IMR-90 (cell line): Measurements from ENCODE around the gene KATNA1. TPM values are rescaled to one million over a fixed set of nuclear protein-coding genes. Genes with fewer than 3 reads are reported as not detected.

ENCODE experiments used
- ATAC-seq: fragments of 200-7000 bp; cut with Tn5 transposase; 2 replicates; pipeline ENCODE4 v1.9.1; 2020; ENCODE audit warnings: low read depth, mild to moderate bottlenecking, moderate library complexity
- BruUV-seq: library from RNA; stranded (reverse); fragments of 400-500 nt; replicated peaks from 2 replicates; lab custom pipeline; 2021; lab: Mats Ljungman, UMichigan
- CTCF ChIA-PET: fragments of 300-600 bp; formaldehyde crosslinking; extraction: SDS; loops from one replicate; lab custom pipeline; 2021; ENCODE audit warnings: antibody characterized with exemption; lab: Yijun Ruan, JAX
- POLR2A ChIA-PET: fragments of 300-600 bp; sonication (Branson Sonifier 250); formaldehyde crosslinking; loops from one replicate; lab custom pipeline; 2022; ENCODE audit warnings: antibody characterized with exemption; ENCODE audit not compliant: unreplicated experiment; lab: Charles Lee
- DNase-seq: peaks from one replicate; pipeline ENCODE4 v3.0.0; 2013
- H2AFZ ChIP-seq: replicated peaks from 2 replicates; pipeline ENCODE3; 2013; ENCODE audit warnings: low read length, mild to moderate bottlenecking; ENCODE audit not compliant: poor library complexity
- H2AK5ac ChIP-seq: 2 replicates; pipeline ENCODE4 v1.6.1; 2013; ENCODE audit warnings: low read depth, low read length, inconsistent platforms
- H2AK9ac ChIP-seq: replicated peaks from 2 replicates; pipeline ENCODE3; 2013; ENCODE audit warnings: mild to moderate bottlenecking, low read depth, low read length, moderate library complexity; ENCODE audit not compliant: poor library complexity
- H2BK120ac ChIP-seq: 2 replicates; pipeline ENCODE4 v1.6.1; 2013; ENCODE audit warnings: low read depth, low read length, inconsistent platforms
- H2BK15ac ChIP-seq: 3 replicates; pipeline ENCODE4 v1.6.1; 2013; ENCODE audit warnings: low read depth, low read length, inconsistent platforms
- H2BK20ac ChIP-seq: 2 replicates; pipeline ENCODE4 v1.6.1; 2013; ENCODE audit warnings: low read depth, mild to moderate bottlenecking, inconsistent platforms, low read length, moderate library complexity
- H2BK5ac ChIP-seq: 2 replicates; pipeline ENCODE4 v1.6.1; 2013; ENCODE audit warnings: mild to moderate bottlenecking, low read depth, low read length, inconsistent platforms; ENCODE audit not compliant: poor library complexity, severe bottlenecking
- H3K14ac ChIP-seq: replicated peaks from 2 replicates; pipeline ENCODE4 v1.6.1; 2013; ENCODE audit warnings: low read depth, low read length, inconsistent platforms
- H3K18ac ChIP-seq: 2 replicates; pipeline ENCODE4 v1.6.1; 2013; ENCODE audit warnings: low read depth, low read length, control low read depth
- H3K23ac ChIP-seq: 2 replicates; pipeline ENCODE4 v1.6.1; 2013; ENCODE audit warnings: low read depth, low read length, inconsistent platforms
- H3K27ac ChIP-seq: 2 replicates; pipeline ENCODE4 v1.5.1; 2013; ENCODE audit warnings: mild to moderate bottlenecking, control low read depth, low read length; ENCODE audit not compliant: insufficient read depth
- H3K27me3 ChIP-seq: 2 replicates; pipeline ENCODE4 v1.6.1; 2013; ENCODE audit warnings: low read length; ENCODE audit not compliant: control insufficient read depth, insufficient read depth
- H3K36me3 ChIP-seq: 2 replicates; pipeline ENCODE4 v1.6.1; 2013; ENCODE audit warnings: low read length, mixed read lengths; ENCODE audit not compliant: control insufficient read depth, insufficient read depth
- H3K4ac ChIP-seq: 2 replicates; pipeline ENCODE4 v1.6.1; 2013; ENCODE audit warnings: low read depth, low read length, inconsistent platforms
- H3K4me1 ChIP-seq: 2 replicates; pipeline ENCODE4 v1.6.1; 2013; ENCODE audit warnings: low read length, mixed read lengths; ENCODE audit not compliant: control insufficient read depth, insufficient read depth
- H3K4me2 ChIP-seq: 2 replicates; pipeline ENCODE4 v1.6.1; 2013; ENCODE audit warnings: low read depth, mild to moderate bottlenecking, control low read depth, low read length, moderate library complexity
- H3K4me3 ChIP-seq: 2 replicates; pipeline ENCODE4 v1.5.1; 2013; ENCODE audit warnings: low read depth, mild to moderate bottlenecking, control low read depth, low read length, moderate library complexity; ENCODE audit not compliant: insufficient read depth
- H3K56ac ChIP-seq: 2 replicates; pipeline ENCODE4 v1.6.1; 2013; ENCODE audit warnings: low read length, inconsistent platforms; ENCODE audit not compliant: insufficient read depth; ENCODE audit errors: extremely low read depth
- H3K79me1 ChIP-seq, 2 experiments: 2 replicates each; pipeline ENCODE4 v1.6.1; 2013; ENCODE audit warnings: low read length in 2 of 2, inconsistent platforms in 1 of 2, low read depth in 1 of 2
- H3K9ac ChIP-seq: 2 replicates; pipeline ENCODE4 v1.6.1; 2013; ENCODE audit warnings: low read depth, low read length, control low read depth
- H3K9me1 ChIP-seq: 2 replicates; pipeline ENCODE4 v1.6.1; 2013; ENCODE audit warnings: low read length, inconsistent platforms; ENCODE audit not compliant: insufficient read depth
- H3K9me3 ChIP-seq: 2 replicates; pipeline ENCODE4 v1.6.1; 2013; ENCODE audit warnings: low read length; ENCODE audit not compliant: control insufficient read depth, insufficient read depth
- H4K20me1 ChIP-seq: 2 replicates; pipeline ENCODE4 v1.6.1; 2013; ENCODE audit warnings: low read length, inconsistent platforms; ENCODE audit not compliant: insufficient read depth
- H4K5ac ChIP-seq: 2 replicates; pipeline ENCODE4 v1.6.1; 2013; ENCODE audit warnings: mild to moderate bottlenecking, low read depth, low read length, control low read depth
- H4K8ac ChIP-seq, 2 experiments: 2 replicates each; pipeline ENCODE4 v1.6.1; 2013; ENCODE audit warnings: low read depth in 2 of 2, low read length in 2 of 2, control low read depth in 1 of 2, inconsistent platforms in 1 of 2
- H4K91ac ChIP-seq: 2 replicates; pipeline ENCODE4 v1.6.1; 2013; ENCODE audit warnings: low read depth, low read length, inconsistent platforms; ENCODE audit not compliant: insufficient read depth
- BHLHE40 ChIP-seq: fragments of 150-350 bp; IDR thresholded peaks from 2 replicates; pipeline ENCODE4 v1.6.1; 2016; ENCODE audit warnings: mild to moderate bottlenecking, low read depth, low read length
- CEBPB ChIP-seq: IDR thresholded peaks from 2 replicates; pipeline ENCODE4 v1.6.1; 2012; ENCODE audit warnings: low read depth, low read length, improper control_type of control experiment
- FOS ChIP-seq: fragments of 150-350 bp; IDR thresholded peaks from 2 replicates; pipeline ENCODE4 v1.6.1; 2016; ENCODE audit warnings: low read depth, low read length
- RAD21 ChIP-seq: IDR thresholded peaks from 2 replicates; pipeline ENCODE4 v1.6.1; 2012; ENCODE audit warnings: low read length, improper control_type of control experiment
- USF2 ChIP-seq: fragments of 150-350 bp; IDR thresholded peaks from 2 replicates; pipeline ENCODE4 v1.6.1; 2017; ENCODE audit warnings: mild to moderate bottlenecking, antibody characterized with exemption, low read length, low read depth
- WGBS, 2 experiments: methylation state at CpG; one replicate each; pipeline versions ENCODE4 v1.1.5 to v1.1.7; 2013; ENCODE audit warnings: missing lambda C conversion rate in 2 of 2; ENCODE audit not compliant: insufficient read length in 1 of 2; ENCODE audit errors: extremely low coverage in 2 of 2; 5-methylcytosine and 5-hydroxymethylcytosine counted together
- dilution Hi-C: fragments of 300-500 bp; cut with HindIII; formaldehyde crosslinking; loops from one replicate; pipeline ENCODE4 v1.14.3; 2018; ENCODE audit warnings: low sequenced_read_pairs; ENCODE audit not compliant: unreplicated experiment
- in situ Hi-C: fragments of 300-500 bp; cut with MboI; formaldehyde crosslinking; loops from 3 replicates; pipeline ENCODE4 v1.14.3; 2019; ENCODE audit warnings: low sequenced_read_pairs, inconsistent platforms, mixed read lengths
- intact Hi-C: fragments of 100-400 bp; cut with micrococcal nuclease; formaldehyde crosslinking; loops from 2 replicates; pipeline ENCODE4 v1.10.0; 2022
- polyA plus RNA-seq, 3 experiments: library from polyadenylated mRNA; depleted of rRNA; stranded (reverse); fragments of >200 nt; gene quantifications; 2 replicates each; pipeline ENCODE4 v1.2.3, GENCODE V29; 2012; ENCODE audit warnings: low replicate concordance in 1 of 3
- total RNA-seq: library from RNA; depleted of rRNA; stranded (reverse); fragments of >200 nt; gene quantifications from 2 replicates; pipeline ENCODE4 v1.2.3, GENCODE V29; 2012

The KATNA1 gene
- total and polyA plus RNA-seq, 2 of the 4 experiments (the other 2 are of a cell fraction), result 15.3 to 24.6 TPM

- Histone ChIP-seq H2AK9ac (no peak overlapping the region), H3K4ac (no peak overlapping the region), H3K79me1 (peaks cover 19 to 33% of the 10 kb centered on the region in 2 experiments; a peak in 3 of 4 replicates), H3K56ac (no peak overlapping the region), H4K8ac (no peak overlapping the region), H4K91ac (no peak overlapping the region), H3K18ac (no peak overlapping the region), H3K23ac (peak overlapping the region; percentile 24; the same call in 1 of the 2 replicates), H3K9me3 (no peaks in the 10 kb centered on the region), H2BK120ac (no peak overlapping the region), H4K20me1 (no peaks in the 10 kb centered on the region; the same call in 1 of the 2 replicates), H2AFZ (no peak overlapping the region), H3K36me3 (no peaks in the 10 kb centered on the region), H4K5ac (no peak overlapping the region), H3K4me2 (0 out of 2 replicates have a peak overlapping the region, but pooled peaks have one; percentile 26), H3K14ac (no peak overlapping the region), H3K4me1 (0 out of 2 replicates have a peak, but pooled peaks cover 3% of the 10 kb centered on the region), H3K9ac (no peak overlapping the region), H3K9me1 (peaks cover 7% of the 10 kb centered on the region), H2AK5ac (no peak overlapping the region), H2BK5ac (no peak overlapping the region), H3K4me3 (no peak overlapping the region), H3K27me3 (no peaks in the 10 kb centered on the region), H2BK20ac (no peak overlapping the region), H2BK15ac (no peak overlapping the region), H3K27ac (no peak overlapping the region)
- dilution Hi-C loops, result no loop called here
- no CpG with 5 or more reads among the region's 1 CpG for WGBS, 2 experiments
- DNase-seq, result peak; percentile 42
- intact Hi-C loops, result no loop called here
- in situ Hi-C loops, result no loop called here
- peak; percentile 46 for ATAC-seq
- CTCF ChIA-PET, result no interaction called here
- TF ChIP-seq CEBPB, result peak; percentile 74
- TF ChIP-seq BHLHE40, result no peak
- no peak for TF ChIP-seq RAD21
- no peak for TF ChIP-seq FOS
- TF ChIP-seq USF2, result no peak
- POLR2A ChIA-PET, result no interaction called here
- BruUV-seq, result no TSS peak
Observed at GRCh38 chr6:149642829-149643580, 5.5 kb downstream of the KATNA1 start.
